ENCODE results near the gene PTPN4. TPM values are rescaled to one million over a fixed set of nuclear protein-coding genes. Genes with fewer than 3 reads are reported as not detected.

PTPN4 gene
- polyA plus RNA-seq, 3 donors = 5.5 to 6.7 (median 5.7) TPM

DNA sequence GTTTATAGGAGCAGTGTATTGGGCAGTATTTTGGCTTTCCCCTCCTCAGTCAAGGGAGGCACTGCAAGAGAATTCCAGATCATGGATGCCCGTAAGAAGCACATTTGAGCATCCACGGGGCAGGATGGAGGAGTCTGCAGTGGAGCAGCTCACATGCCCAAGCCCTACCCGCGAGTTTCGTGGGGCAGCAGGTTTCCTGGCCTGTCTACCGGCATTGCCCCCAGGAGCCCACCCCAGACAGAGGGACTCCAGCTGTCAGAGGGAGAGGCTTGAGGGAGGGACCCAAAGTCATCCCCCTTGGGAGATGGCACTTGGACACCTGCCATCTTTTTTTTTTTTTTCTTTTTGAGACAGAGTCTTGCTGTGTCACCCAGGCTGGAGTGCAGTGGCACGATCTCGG lies 49.4 kb upstream of the PTPN4 start:
- H3K4me3 ChIP-seq (replicated peaks in 1 of 3; ENCODE audit: low read depth in 2 of 3, low read length in 3 of 3) = no peak overlapping the region
- no peaks in the 10 kb centered on the region for H3K4me1 ChIP-seq (ENCODE audit: control insufficient read depth in 1 of 2, insufficient read depth in 2 of 2, low read length in 2 of 2)
- 88% methylated on average over 7 of the region's 8 CpGs for WGBS (ENCODE audit: insufficient coverage)
- H3K27me3 Mint-ChIP-seq (ENCODE audit: low read depth in 3 of 3) = peaks cover 0 to 1% (median 1%) of the 10 kb centered on the region in 3 donors
- peaks cover 0 to under 1% of the 10 kb centered on the region in 2 donors for H3K9me3 ChIP-seq (replicated peaks in 1 of 2; ENCODE audit: control insufficient read depth in 1 of 2, insufficient read depth in 1 of 2, low read length in 2 of 2)
- H3K36me3 ChIP-seq (replicated peaks in 1 of 2; ENCODE audit: control insufficient read depth in 1 of 2, insufficient read depth in 2 of 2, low read length in 2 of 2) = no peaks in the 10 kb centered on the region
- no peaks in the 10 kb centered on the region for H3K4me1 Mint-ChIP-seq
- no peak overlapping the region for H3K9ac ChIP-seq (ENCODE audit: insufficient read depth, low read length, poor library complexity, severe bottlenecking)
- H3K27ac Mint-ChIP-seq = no peak overlapping the region
- no peak overlapping the region for H3K4me2 ChIP-seq (replicated peaks; ENCODE audit: extremely low read depth, low read length, poor library complexity, severe bottlenecking)
- intact Hi-C loops (cut with micrococcal nuclease) = no loop called here
- H3K27ac ChIP-seq (ENCODE audit: low read depth in 1 of 2, low read length in 2 of 2) = no peak overlapping the region
- H3K9me3 Mint-ChIP-seq = peaks cover 0 to 3% (median under 1%) of the 10 kb centered on the region in 7 donors
- TF ChIP-seq, protein P1, sequence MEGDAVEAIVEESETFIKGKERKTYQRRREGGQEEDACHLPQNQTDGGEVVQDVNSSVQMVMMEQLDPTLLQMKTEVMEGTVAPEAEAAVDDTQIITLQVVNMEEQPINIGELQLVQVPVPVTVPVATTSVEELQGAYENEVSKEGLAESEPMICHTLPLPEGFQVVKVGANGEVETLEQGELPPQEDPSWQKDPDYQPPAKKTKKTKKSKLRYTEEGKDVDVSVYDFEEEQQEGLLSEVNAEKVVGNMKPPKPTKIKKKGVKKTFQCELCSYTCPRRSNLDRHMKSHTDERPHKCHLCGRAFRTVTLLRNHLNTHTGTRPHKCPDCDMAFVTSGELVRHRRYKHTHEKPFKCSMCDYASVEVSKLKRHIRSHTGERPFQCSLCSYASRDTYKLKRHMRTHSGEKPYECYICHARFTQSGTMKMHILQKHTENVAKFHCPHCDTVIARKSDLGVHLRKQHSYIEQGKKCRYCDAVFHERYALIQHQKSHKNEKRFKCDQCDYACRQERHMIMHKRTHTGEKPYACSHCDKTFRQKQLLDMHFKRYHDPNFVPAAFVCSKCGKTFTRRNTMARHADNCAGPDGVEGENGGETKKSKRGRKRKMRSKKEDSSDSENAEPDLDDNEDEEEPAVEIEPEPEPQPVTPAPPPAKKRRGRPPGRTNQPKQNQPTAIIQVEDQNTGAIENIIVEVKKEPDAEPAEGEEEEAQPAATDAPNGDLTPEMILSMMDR (IDR thresholded peaks at IDR 0.05) = no peak
- no peaks in the 10 kb centered on the region for H4K20me1 ChIP-seq (ENCODE audit: insufficient read depth, low read length)
- no peaks in the 10 kb centered on the region for H3K36me3 Mint-ChIP-seq
- H3K27me3 ChIP-seq (ENCODE audit: control insufficient read depth in 2 of 2, insufficient read depth in 2 of 2, low read length in 2 of 2) = no peaks in the 10 kb centered on the region
- H3K4me3 Mint-ChIP-seq = no peak overlapping the region
- no peak for DNase-seq
- no peaks in the 10 kb centered on the region for H3K79me2 ChIP-seq (ENCODE audit: insufficient read depth, low read length)
- no peak overlapping the region for H2AFZ ChIP-seq (ENCODE audit: insufficient read depth, low read depth, low read length, poor library complexity, severe bottlenecking)

DNA sequence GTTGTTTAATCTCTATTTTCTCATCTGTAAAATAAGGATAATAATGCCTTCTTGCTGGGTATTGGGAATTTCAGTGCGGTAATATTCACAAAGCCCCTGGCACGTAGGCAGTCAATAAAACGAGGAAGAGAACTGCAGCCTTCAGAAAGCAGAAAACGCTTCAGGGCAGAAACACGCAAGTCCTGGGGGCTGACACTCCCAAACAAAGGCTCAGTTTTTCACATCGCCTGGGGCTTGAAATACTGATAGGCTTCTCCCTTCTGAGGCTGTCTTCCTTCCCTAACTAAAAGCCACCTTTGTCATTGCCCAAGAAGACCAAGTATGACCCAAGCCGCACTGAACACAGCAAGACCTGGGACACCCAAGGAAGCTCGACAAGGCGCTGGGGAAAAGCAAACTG lies 48.4 kb upstream of the PTPN4 start:
- H3K36me3 ChIP-seq (replicated peaks in 1 of 2; ENCODE audit: control insufficient read depth in 1 of 2, insufficient read depth in 2 of 2, low read length in 2 of 2) = no peaks in the 10 kb centered on the region
- no peak overlapping the region for H3K9ac ChIP-seq (ENCODE audit: insufficient read depth, low read length, poor library complexity, severe bottlenecking)
- no peak overlapping the region for H3K4me2 ChIP-seq (replicated peaks; ENCODE audit: extremely low read depth, low read length, poor library complexity, severe bottlenecking)
- H3K79me2 ChIP-seq (ENCODE audit: insufficient read depth, low read length) = no peaks in the 10 kb centered on the region
- H3K27me3 ChIP-seq (ENCODE audit: control insufficient read depth in 2 of 2, insufficient read depth in 2 of 2, low read length in 2 of 2) = no peaks in the 10 kb centered on the region
- H3K4me1 ChIP-seq (ENCODE audit: control insufficient read depth in 1 of 2, insufficient read depth in 2 of 2, low read length in 2 of 2) = no peaks in the 10 kb centered on the region
- intact Hi-C loops (cut with micrococcal nuclease) = no loop called here
- TF ChIP-seq, protein P1 (IDR thresholded peaks at IDR 0.05) = no peak
- Mint-ChIP-seq H3K27me3 (ENCODE audit: low read depth in 3 of 3) (peaks cover 1 to 5% (median 1%) of the 10 kb centered on the region in 3 donors), H3K9me3 (peaks cover 0 to 2% (median 0%) of the 10 kb centered on the region in 7 donors), H3K27ac (no peak overlapping the region), H3K4me1 (no peaks in the 10 kb centered on the region), H3K36me3 (no peaks in the 10 kb centered on the region), H3K4me3 (no peak overlapping the region)
- no peak overlapping the region for H2AFZ ChIP-seq (ENCODE audit: insufficient read depth, low read depth, low read length, poor library complexity, severe bottlenecking)
- no peaks in the 10 kb centered on the region for H4K20me1 ChIP-seq (ENCODE audit: insufficient read depth, low read length)
- 91% methylated on average over 8 of the region's 9 CpGs for WGBS (ENCODE audit: insufficient coverage)
- H3K27ac ChIP-seq (ENCODE audit: low read depth in 1 of 2, low read length in 2 of 2) = no peak overlapping the region
- no peak for DNase-seq
- no peaks in the 10 kb centered on the region for H3K9me3 ChIP-seq (replicated peaks in 1 of 2; ENCODE audit: control insufficient read depth in 1 of 2, insufficient read depth in 1 of 2, low read length in 2 of 2)
- no peak overlapping the region for H3K4me3 ChIP-seq (replicated peaks in 1 of 3; ENCODE audit: low read depth in 2 of 3, low read length in 3 of 3)

All from CD14-positive monocyte (primary cell).